CD4-positive, alpha-beta T cell treated with Interleukin-15 for 4 hours (primary cell): ENCODE results near the gene MXD1.

Experiments
- DNase-seq: peaks from one replicate; pipeline ENCODE4 v3.0.0-alpha.2; 2020; ENCODE audit warnings: low spot score

The MXD1 gene

DNA sequence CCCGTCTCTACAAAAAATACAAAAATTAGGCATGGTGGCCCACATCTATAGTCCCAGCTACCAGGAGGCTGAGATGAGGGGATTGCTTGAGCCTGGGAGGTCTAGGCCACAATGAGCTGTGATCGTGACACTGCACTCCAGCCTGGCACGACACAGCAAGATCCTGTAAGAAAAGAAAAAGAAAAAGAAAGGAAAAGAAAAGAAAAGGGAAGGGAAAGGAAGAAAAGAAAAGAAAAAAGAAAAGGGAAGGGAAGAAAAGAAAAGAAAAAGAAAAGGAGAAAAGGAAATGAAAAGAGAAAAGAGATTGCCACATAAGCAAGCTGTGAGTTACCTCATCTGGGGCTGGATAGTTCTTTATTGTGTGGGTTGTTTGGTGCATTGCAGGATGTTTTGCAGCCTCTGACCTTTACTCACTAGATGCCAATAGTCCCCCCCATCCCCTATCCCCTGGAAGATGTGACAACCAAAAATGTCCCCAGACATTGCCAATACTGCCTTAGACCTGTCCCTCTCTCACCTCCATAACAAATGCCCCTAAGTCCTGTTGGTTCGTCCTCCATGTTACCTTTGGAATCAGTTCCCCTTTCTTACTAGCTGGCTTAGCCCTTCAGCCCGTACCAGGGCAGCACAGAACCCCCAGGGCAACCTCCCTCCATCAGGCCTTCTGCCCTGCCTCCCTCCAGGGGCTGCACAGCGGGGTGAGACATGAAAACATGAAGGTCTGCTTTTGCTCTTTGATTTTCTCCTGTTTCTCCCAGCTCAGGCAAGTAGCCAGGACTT is 37.6 kb downstream of the MXD1 start:
- no peak for DNase-seq

GRCh38 chr2:69954084-69954483 is 39.2 kb downstream of the MXD1 start:
- no peak for DNase-seq

GRCh38 chr2:69955029-69955428 is 40.1 kb downstream of the MXD1 start:
- no peak for DNase-seq

- no peak for DNase-seq
Measured at GRCh38 chr2:69956475-69956979, 41.6 kb downstream of the MXD1 start.

DNA sequence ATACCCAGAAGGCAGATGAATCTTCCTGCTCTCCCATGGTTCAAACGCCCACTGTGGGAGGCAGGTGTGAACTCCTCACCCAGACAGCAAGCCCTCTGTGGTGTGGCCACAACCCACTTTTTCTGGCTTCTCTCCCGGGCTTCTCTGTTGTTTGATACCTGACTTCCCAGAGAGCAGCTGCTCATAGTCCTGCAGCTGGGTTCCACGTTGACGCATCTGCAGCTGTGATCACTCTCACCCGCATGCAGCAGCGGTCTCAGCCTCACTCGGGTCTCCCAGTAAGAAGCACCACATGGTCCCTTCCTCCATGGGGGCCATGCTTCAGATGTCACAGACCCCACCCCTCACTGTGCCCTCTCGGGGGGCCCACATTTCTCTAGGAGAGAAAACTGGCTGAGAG is 43.1 kb downstream of the MXD1 start:
- no peak for DNase-seq

- no peak for DNase-seq
Measured at GRCh38 chr2:69958480-69958879, 43.6 kb downstream of the MXD1 start.

- DNase-seq, result no peak
Measured at GRCh38 chr2:69959425-69959824, 44.5 kb downstream of the MXD1 start.

GRCh38 chr2:69960821-69961220 is 45.9 kb downstream of the MXD1 start:
- no peak for DNase-seq

GRCh38 chr2:69961496-69961895 is 46.6 kb downstream of the MXD1 start, which contains the start of gene ASPRV1:
Gene ASPRV1 (minus strand): TSS chr2:69961631. CDS start chr2:69961436, 195 bp downstream.
- DNase-seq, result no peak

DNA sequence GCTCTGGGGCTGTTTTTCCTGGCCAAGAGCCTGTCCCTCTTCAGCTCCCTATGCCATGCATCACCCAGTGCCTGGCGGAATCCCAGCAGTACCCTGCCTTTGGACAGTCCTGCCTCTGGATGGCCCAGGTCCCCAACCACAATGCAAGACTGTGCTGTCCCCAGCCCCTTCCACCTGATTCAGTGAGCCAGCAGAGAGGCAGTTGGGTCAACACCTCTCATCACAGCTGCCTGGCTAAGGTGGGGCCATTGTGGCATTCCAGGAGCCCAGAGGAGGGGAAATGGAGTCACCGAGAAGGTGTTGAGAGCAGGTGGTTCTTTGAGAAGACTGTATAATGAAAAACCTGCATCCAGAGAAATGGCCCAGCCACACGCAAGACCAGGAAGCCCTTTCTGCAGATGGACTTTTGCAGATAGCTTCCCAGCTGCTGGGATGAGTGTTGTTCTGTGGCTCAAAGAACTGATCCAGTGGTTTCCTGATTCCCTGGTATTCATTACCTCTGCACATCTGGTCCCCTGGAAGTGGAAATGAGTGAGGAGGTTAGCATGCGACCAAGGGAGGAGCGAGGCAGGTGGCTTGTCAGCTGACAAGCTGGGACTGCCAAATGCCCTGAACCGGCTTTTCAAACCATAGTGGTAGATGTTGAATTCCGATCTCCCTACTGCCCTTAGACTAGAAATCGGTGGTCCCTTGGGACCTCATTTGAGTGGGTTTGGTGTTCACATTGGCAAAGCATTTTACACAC is 48.2 kb downstream of the MXD1 start:
- DNase-seq, result no peak

DNA sequence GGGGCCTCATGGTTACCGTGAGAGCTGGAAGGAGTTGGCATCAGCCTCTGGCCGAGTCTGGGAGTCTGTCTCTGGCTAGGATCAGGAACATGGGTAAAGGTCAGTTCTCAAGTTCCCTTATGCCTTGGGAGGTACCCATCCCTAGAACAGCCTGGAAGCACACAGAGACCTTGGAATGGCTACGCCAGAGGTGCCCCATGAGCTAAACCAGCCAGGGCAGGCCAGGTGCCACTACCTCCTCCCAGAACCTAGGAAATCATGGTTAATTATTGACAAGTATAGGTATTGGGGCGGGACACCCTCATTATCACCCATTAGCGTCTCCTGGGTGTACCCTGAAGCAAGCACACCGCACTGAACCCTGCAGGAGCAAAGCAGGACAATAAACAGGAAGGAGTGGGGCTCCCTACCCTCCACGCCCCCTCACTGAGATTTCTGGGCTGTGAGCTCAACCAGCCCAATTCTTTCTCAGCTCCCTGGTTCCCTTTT is 49.5 kb downstream of the MXD1 start:
- DNase-seq, result no peak

DNA sequence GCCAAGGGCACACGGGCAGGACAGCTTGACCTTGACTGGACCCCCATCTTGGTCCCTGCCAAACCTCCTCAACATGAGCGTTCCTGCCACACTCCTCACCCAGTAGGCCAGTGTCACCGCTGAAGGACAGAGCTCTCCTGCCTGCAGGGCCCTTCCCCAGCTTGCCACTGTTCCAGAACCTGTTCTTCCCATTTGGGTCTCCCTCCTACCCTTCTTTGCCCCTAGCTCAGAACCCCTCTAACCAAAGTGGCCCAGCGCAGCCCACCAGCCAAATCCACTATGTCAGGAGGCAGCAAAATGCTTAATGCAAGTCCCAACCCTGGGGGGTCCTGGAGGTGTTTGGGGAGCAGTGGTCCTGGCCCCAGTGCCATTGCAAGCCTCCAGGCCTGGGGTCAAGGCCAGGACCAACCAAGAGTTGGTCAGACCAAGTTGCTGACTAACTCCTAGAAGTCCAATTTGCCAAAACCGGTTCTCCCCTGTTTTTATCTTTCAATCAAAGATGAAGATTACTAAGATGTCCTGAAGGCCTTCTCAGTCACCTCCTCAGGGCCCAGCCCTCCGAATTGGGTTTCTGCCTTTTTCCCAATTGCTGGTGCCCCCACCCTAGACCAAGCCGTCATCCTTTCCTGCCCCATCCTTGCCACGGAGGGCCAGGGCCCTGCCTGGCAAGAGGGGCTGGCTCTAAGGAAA is 51.0 kb downstream of the MXD1 start:
- no peak for DNase-seq

- no peak for DNase-seq
Measured at GRCh38 chr2:69966496-69966895, 51.6 kb downstream of the MXD1 start.

DNA sequence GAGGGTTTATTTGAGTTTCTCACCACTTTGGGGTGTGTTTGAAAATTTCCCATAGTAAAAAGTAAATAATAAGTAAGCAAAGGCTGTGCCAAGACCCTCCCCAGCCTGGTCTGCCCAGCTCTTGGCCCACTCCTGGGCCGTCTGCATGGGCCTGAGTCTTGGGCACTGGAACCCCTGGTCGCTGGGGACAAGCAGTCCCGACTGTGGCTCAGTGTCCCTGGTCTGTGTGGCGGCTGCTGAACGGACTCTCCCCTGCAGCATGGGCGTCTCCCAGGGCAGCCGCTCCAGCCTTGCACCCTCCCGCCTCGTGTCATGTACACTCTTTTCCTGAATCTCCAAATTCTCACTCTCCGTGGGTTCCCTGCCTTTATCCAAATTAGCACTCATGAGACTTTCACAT is 53.7 kb downstream of the MXD1 start:
- no peak for DNase-seq

DNA sequence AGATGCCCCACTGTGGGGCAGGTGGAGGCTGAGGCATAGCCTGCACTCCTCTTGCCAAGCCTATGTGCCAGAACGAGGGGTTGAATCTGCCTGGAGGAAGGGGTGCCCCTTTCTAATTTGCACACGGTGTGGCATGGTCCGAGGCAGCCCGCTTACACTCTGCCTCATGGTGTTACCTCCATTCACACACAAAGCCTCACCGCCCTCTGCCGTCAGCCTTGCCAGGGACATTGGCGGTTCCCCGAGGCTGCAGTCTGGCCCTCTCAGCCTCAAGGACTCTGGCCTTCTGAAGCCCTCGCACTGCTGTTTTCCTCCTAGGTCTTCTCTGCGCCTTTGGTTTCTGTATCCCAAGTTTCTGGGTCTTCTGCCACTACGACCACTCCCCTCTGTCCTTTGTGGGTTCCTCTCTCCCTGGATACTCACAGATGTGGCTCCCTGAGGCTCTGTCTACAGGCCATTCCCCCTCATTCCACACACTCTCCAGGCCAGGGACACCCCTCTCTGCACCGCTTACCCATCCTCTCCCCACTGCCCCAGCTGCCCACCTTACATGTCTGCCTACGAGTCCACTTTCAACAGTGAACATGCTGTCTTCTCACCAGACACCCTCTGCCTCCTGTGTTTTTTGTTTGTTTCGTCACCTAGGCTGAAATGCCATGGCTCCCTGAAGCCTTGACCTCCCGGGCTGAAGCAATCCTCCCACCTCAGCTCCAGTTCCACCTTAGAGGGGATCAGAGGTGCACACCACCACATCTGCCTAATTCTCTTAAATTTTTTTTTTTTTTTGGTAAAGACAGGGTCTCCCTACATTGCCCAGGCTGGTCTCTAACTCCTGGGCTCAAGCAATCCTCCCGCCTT is 54.4 kb downstream of the MXD1 start:
- DNase-seq, result no peak

- no peak for DNase-seq
Measured at GRCh38 chr2:69969991-69970390, 55.1 kb downstream of the MXD1 start.

GRCh38 chr2:69972822-69973221 is 57.9 kb downstream of the MXD1 start:
- no peak for DNase-seq

GRCh38 chr2:69973335-69973735 is 58.4 kb downstream of the MXD1 start:
- DNase-seq, result no peak

GRCh38 chr2:69975136-69975852 is 60.4 kb downstream of the MXD1 start:
- DNase-seq, result no peak

DNA sequence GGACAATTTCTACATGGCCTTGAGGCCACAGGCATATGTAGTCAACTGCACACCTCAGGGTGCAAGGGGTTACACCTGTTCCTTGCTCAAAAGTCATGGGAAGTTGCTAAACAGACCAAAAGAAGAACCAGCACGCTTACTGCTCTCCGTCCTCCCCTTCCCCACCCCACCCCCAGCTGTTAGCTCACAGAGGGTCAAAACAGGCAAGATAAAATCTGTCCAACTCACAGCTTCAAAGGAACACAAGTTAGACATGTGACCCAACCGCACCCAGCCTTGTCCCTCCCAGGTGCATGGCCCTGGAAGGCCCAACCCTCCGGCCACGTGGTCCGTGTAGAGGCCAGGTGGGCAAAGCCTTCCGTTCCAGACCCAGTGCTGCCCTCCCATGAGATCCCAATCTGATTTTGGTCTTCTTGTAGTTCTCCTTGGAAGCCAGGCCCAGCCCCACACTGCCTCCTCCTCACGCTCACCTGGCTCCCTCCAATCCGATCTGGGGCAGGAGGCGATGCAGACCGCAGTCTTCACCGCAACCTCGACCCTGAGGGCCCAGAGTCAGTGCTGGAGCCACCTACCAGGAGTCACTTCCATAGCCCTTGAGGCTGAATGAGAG is 61.0 kb downstream of the MXD1 start:
- no peak for DNase-seq
